Measurements from ENCODE around the gene IL18RAP. TPM values are rescaled to one million over a fixed set of nuclear protein-coding genes. Genes with fewer than 3 reads are reported as not detected.

Gene IL18RAP
- total and polyA plus RNA-seq, 2 donors from 2014 or later: 2.0 TPM; not detected in 1

- Histone ChIP-seq H3K36me3 (ENCODE audit: control insufficient read depth in 2 of 3, insufficient read depth in 3 of 3, low read length in 3 of 3) (no peaks in the 10 kb centered on the region), H3K9ac (ENCODE audit: low read length in 3 of 3) (no peak overlapping the region), H3K27ac (ENCODE audit: low read depth in 2 of 2, low read length in 2 of 2) (no peak overlapping the region), H3K4me3 (ENCODE audit: low read length in 3 of 3) (no peak overlapping the region), H3K4me1 (ENCODE audit: control insufficient read depth in 2 of 3, insufficient read depth in 2 of 3, low read depth in 1 of 3, low read length in 3 of 3) (no peaks in the 10 kb centered on the region), H3K9me3 (ENCODE audit: control insufficient read depth in 2 of 3, insufficient read depth in 1 of 3, low read length in 3 of 3) (peaks cover 0 to 6% (median 0%) of the 10 kb centered on the region in 3 donors), H3K27me3 (ENCODE audit: control insufficient read depth, insufficient read depth, low read length) (no peaks in the 10 kb centered on the region)
- TF ChIP-seq CTCF (IDR thresholded peaks at IDR 0.05; ENCODE audit: borderline replicate concordance, extremely low read depth, insufficient read depth): no peak
- no peak for DNase-seq
- FAIRE-seq: no peak
- intact Hi-C loops (cut with DNase I): no loop called here
Observed at GRCh38 chr2:102385522-102385921, 37.4 kb upstream of the IL18RAP start.

- no peak overlapping the region for H3K4me3 ChIP-seq (ENCODE audit: low read length in 3 of 3)
- H3K36me3 ChIP-seq (ENCODE audit: control insufficient read depth in 2 of 3, insufficient read depth in 3 of 3, low read length in 3 of 3): no peaks in the 10 kb centered on the region
- TF ChIP-seq CTCF (IDR thresholded peaks at IDR 0.05; ENCODE audit: borderline replicate concordance, extremely low read depth, insufficient read depth): no peak
- no peak for FAIRE-seq
- DNase-seq: no peak
- intact Hi-C loops (cut with DNase I): no loop called here
- H3K4me1 ChIP-seq (ENCODE audit: control insufficient read depth in 2 of 3, insufficient read depth in 2 of 3, low read depth in 1 of 3, low read length in 3 of 3): no peaks in the 10 kb centered on the region
- H3K27ac ChIP-seq (ENCODE audit: low read depth in 2 of 2, low read length in 2 of 2): no peak overlapping the region
- H3K9me3 ChIP-seq (ENCODE audit: control insufficient read depth in 2 of 3, insufficient read depth in 1 of 3, low read length in 3 of 3): peaks cover 0 to 6% (median 0%) of the 10 kb centered on the region in 3 donors
- H3K27me3 ChIP-seq (ENCODE audit: control insufficient read depth, insufficient read depth, low read length): no peaks in the 10 kb centered on the region
- no peak overlapping the region for H3K9ac ChIP-seq (ENCODE audit: low read length in 3 of 3)
Observed at GRCh38 chr2:102386004-102386403, 37.0 kb upstream of the IL18RAP start.

GRCh38 chr2:102386867-102387541, 36.0 kb upstream of the IL18RAP start:
- H3K4me3 ChIP-seq (ENCODE audit: low read length in 3 of 3): no peak overlapping the region
- peaks cover 0 to 6% (median 0%) of the 10 kb centered on the region in 3 donors for H3K9me3 ChIP-seq (ENCODE audit: control insufficient read depth in 2 of 3, insufficient read depth in 1 of 3, low read length in 3 of 3)
- H3K36me3 ChIP-seq (ENCODE audit: control insufficient read depth in 2 of 3, insufficient read depth in 3 of 3, low read length in 3 of 3): no peaks in the 10 kb centered on the region
- no peak for TF ChIP-seq CTCF (IDR thresholded peaks at IDR 0.05; ENCODE audit: borderline replicate concordance, extremely low read depth, insufficient read depth)
- H3K27ac ChIP-seq (ENCODE audit: low read depth in 2 of 2, low read length in 2 of 2): no peak overlapping the region
- H3K9ac ChIP-seq (ENCODE audit: low read length in 3 of 3): no peak overlapping the region
- intact Hi-C loops (cut with DNase I): no loop called here
- no peak for DNase-seq
- FAIRE-seq: no peak
- H3K27me3 ChIP-seq (ENCODE audit: control insufficient read depth, insufficient read depth, low read length): no peaks in the 10 kb centered on the region
- H3K4me1 ChIP-seq (ENCODE audit: control insufficient read depth in 2 of 3, insufficient read depth in 2 of 3, low read depth in 1 of 3, low read length in 3 of 3): no peaks in the 10 kb centered on the region
